Measurements from ENCODE around the gene LGI2. TPM values are rescaled to one million over a fixed set of nuclear protein-coding genes. Genes with fewer than 3 reads are reported as not detected.
"Not testable (repeated sequence)": the region's sequence is repeated elsewhere in the genome, so short reads cannot be mapped to it uniquely, and the experiment has no call there.

The LGI2 gene
- total RNA-seq, result not detected in 2 replicates

GRCh38 chr4:25030277-25031076 is at the start of gene LGI2:
TSS of gene LGI2 (minus strand) at chr4:25030946. CDS start at chr4:25030693, 253 bp downstream.
- Mint-ChIP-seq H3K4me3 (ENCODE audit: low read depth) (no peak within 1 kb of the TSS), H3K4me1 (ENCODE audit: low read depth) (no peaks in the 10 kb centered on the region), H3K27me3 (ENCODE audit: low read depth) (peaks cover 67% of the 10 kb centered on the region), H3K27ac (no peak within 1 kb of the TSS), H3K36me3 (ENCODE audit: low read depth) (no peaks in the 10 kb centered on the region), H3K9me3 (no peaks in the 10 kb centered on the region)
- intact Hi-C loops (cut with micrococcal nuclease), result no loop called here
- no peak for DNase-seq (ENCODE audit: low spot score)

GRCh38 chr4:25078523-25078922 is 47.8 kb upstream of the LGI2 start:
- no peak for DNase-seq (ENCODE audit: low spot score)
- Mint-ChIP-seq H3K27me3 (ENCODE audit: low read depth) (peaks cover 5% of the 10 kb centered on the region), H3K4me3 (ENCODE audit: low read depth) (no peak overlapping the region), H3K27ac (no peak overlapping the region), H3K4me1 (ENCODE audit: low read depth) (no peaks in the 10 kb centered on the region), H3K36me3 (ENCODE audit: low read depth) (no peaks in the 10 kb centered on the region), H3K9me3 (no peaks in the 10 kb centered on the region)
- intact Hi-C loops (cut with micrococcal nuclease), result no loop called here

GRCh38 chr4:25076625-25077398 is 46.1 kb upstream of the LGI2 start:
- H3K9me3 Mint-ChIP-seq, result no peaks in the 10 kb centered on the region
- peaks cover 4% of the 10 kb centered on the region for H3K27me3 Mint-ChIP-seq (ENCODE audit: low read depth)
- intact Hi-C loops (cut with micrococcal nuclease), result no loop called here
- no peak overlapping the region for H3K27ac Mint-ChIP-seq
- no peak for DNase-seq (ENCODE audit: low spot score)
- H3K4me1 Mint-ChIP-seq (ENCODE audit: low read depth), result no peaks in the 10 kb centered on the region
- H3K4me3 Mint-ChIP-seq (ENCODE audit: low read depth), result no peak overlapping the region
- H3K36me3 Mint-ChIP-seq (ENCODE audit: low read depth), result no peaks in the 10 kb centered on the region

- Mint-ChIP-seq H3K36me3 (ENCODE audit: low read depth) (no peaks in the 10 kb centered on the region), H3K27me3 (ENCODE audit: low read depth) (peaks cover 2% of the 10 kb centered on the region), H3K27ac (no peak overlapping the region), H3K9me3 (no peaks in the 10 kb centered on the region), H3K4me3 (ENCODE audit: low read depth) (no peak overlapping the region), H3K4me1 (ENCODE audit: low read depth) (no peaks in the 10 kb centered on the region)
- DNase-seq (ENCODE audit: low spot score), result no peak
- intact Hi-C loops (cut with micrococcal nuclease), result no loop called here
These were observed 45.1 kb upstream of the LGI2 start for GRCh38 chr4:25075851-25076250.

- H3K27me3 Mint-ChIP-seq (ENCODE audit: low read depth), result peaks cover 2% of the 10 kb centered on the region
- DNase-seq (ENCODE audit: low spot score), result no peak
These were observed 44.4 kb upstream of the LGI2 start for GRCh38 chr4:25075129-25075528.

GRCh38 chr4:25070545-25070944 is 39.8 kb upstream of the LGI2 start:
- no peaks in the 10 kb centered on the region for H3K36me3 Mint-ChIP-seq (ENCODE audit: low read depth)
- intact Hi-C loops (cut with micrococcal nuclease), result no loop called here
- H3K9me3 Mint-ChIP-seq, result no peaks in the 10 kb centered on the region
- H3K4me3 Mint-ChIP-seq (ENCODE audit: low read depth), result no peak overlapping the region
- no peaks in the 10 kb centered on the region for H3K4me1 Mint-ChIP-seq (ENCODE audit: low read depth)
- DNase-seq (ENCODE audit: low spot score), result no peak
- H3K27ac Mint-ChIP-seq, result no peak overlapping the region
- peaks cover 6% of the 10 kb centered on the region for H3K27me3 Mint-ChIP-seq (ENCODE audit: low read depth)

More at GRCh38 chr4:25075129-25075528, 44.4 kb upstream of the LGI2 start:
- Mint-ChIP-seq H3K9me3 (no peaks in the 10 kb centered on the region), H3K4me3 (ENCODE audit: low read depth) (no peak overlapping the region), H3K36me3 (ENCODE audit: low read depth) (no peaks in the 10 kb centered on the region), H3K27ac (no peak overlapping the region), H3K4me1 (ENCODE audit: low read depth) (no peaks in the 10 kb centered on the region)
- intact Hi-C loops (cut with micrococcal nuclease), result no loop called here

- no peaks in the 10 kb centered on the region for H3K4me1 Mint-ChIP-seq (ENCODE audit: low read depth)
- no peaks in the 10 kb centered on the region for H3K9me3 Mint-ChIP-seq
- no peak overlapping the region for H3K27ac Mint-ChIP-seq
- intact Hi-C loops (cut with micrococcal nuclease), result no loop called here
- no peaks in the 10 kb centered on the region for H3K36me3 Mint-ChIP-seq (ENCODE audit: low read depth)
- no peak overlapping the region for H3K4me3 Mint-ChIP-seq (ENCODE audit: low read depth)
- peaks cover 6% of the 10 kb centered on the region for H3K27me3 Mint-ChIP-seq (ENCODE audit: low read depth)
- no peak for DNase-seq (ENCODE audit: low spot score)
These were observed 38.3 kb upstream of the LGI2 start for GRCh38 chr4:25069014-25069413.

- H3K27ac Mint-ChIP-seq, result no peak overlapping the region
- H3K4me3 Mint-ChIP-seq (ENCODE audit: low read depth), result no peak overlapping the region
- DNase-seq (ENCODE audit: low spot score), result no peak
- H3K4me1 Mint-ChIP-seq (ENCODE audit: low read depth), result no peaks in the 10 kb centered on the region
- intact Hi-C loops (cut with micrococcal nuclease), result no loop called here
- no peaks in the 10 kb centered on the region for H3K9me3 Mint-ChIP-seq
- peaks cover 6% of the 10 kb centered on the region for H3K27me3 Mint-ChIP-seq (ENCODE audit: low read depth)
- no peaks in the 10 kb centered on the region for H3K36me3 Mint-ChIP-seq (ENCODE audit: low read depth)
These were observed 37.6 kb upstream of the LGI2 start for GRCh38 chr4:25068386-25068785.

GRCh38 chr4:25065932-25066590 is 35.3 kb upstream of the LGI2 start:
- H3K36me3 Mint-ChIP-seq (ENCODE audit: low read depth), result no peaks in the 10 kb centered on the region
- no peak overlapping the region for H3K27ac Mint-ChIP-seq
- peaks cover 3% of the 10 kb centered on the region for H3K27me3 Mint-ChIP-seq (ENCODE audit: low read depth)
- H3K4me1 Mint-ChIP-seq (ENCODE audit: low read depth), result no peaks in the 10 kb centered on the region
- intact Hi-C loops (cut with micrococcal nuclease), result no loop called here
- H3K9me3 Mint-ChIP-seq, result no peaks in the 10 kb centered on the region
- DNase-seq (ENCODE audit: low spot score), result no peak
- no peak overlapping the region for H3K4me3 Mint-ChIP-seq (ENCODE audit: low read depth)

GRCh38 chr4:25065431-25065858 is 34.7 kb upstream of the LGI2 start:
- intact Hi-C loops (cut with micrococcal nuclease), result no loop called here
- H3K36me3 Mint-ChIP-seq (ENCODE audit: low read depth), result no peaks in the 10 kb centered on the region
- peaks cover 3% of the 10 kb centered on the region for H3K27me3 Mint-ChIP-seq (ENCODE audit: low read depth)
- H3K4me3 Mint-ChIP-seq (ENCODE audit: low read depth), result no peak overlapping the region
- H3K9me3 Mint-ChIP-seq, result no peaks in the 10 kb centered on the region
- no peak overlapping the region for H3K27ac Mint-ChIP-seq
- H3K4me1 Mint-ChIP-seq (ENCODE audit: low read depth), result no peaks in the 10 kb centered on the region
- no peak for DNase-seq (ENCODE audit: low spot score)

- H3K27ac Mint-ChIP-seq; H3K4me3 Mint-ChIP-seq (ENCODE audit: low read depth); DNase-seq (ENCODE audit: low spot score); H3K9me3 Mint-ChIP-seq; H3K4me1 Mint-ChIP-seq (ENCODE audit: low read depth); H3K36me3 Mint-ChIP-seq (ENCODE audit: low read depth); H3K27me3 Mint-ChIP-seq (ENCODE audit: low read depth); intact Hi-C loops (cut with micrococcal nuclease): not testable (repeated sequence)
These were observed 33.7 kb upstream of the LGI2 start for GRCh38 chr4:25064447-25064846.

GRCh38 chr4:25063116-25063515 is 32.4 kb upstream of the LGI2 start:
- no peaks in the 10 kb centered on the region for H3K4me1 Mint-ChIP-seq (ENCODE audit: low read depth)
- H3K4me3 Mint-ChIP-seq (ENCODE audit: low read depth), result no peak overlapping the region

GRCh38 chr4:25062098-25062497 is 31.4 kb upstream of the LGI2 start:
- Mint-ChIP-seq H3K36me3 (ENCODE audit: low read depth) (no peaks in the 10 kb centered on the region), H3K9me3 (no peaks in the 10 kb centered on the region), H3K27me3 (ENCODE audit: low read depth) (peaks cover 1% of the 10 kb centered on the region), H3K4me1 (ENCODE audit: low read depth) (no peaks in the 10 kb centered on the region), H3K27ac (no peak overlapping the region), H3K4me3 (ENCODE audit: low read depth) (no peak overlapping the region)
- DNase-seq (ENCODE audit: low spot score), result no peak
- intact Hi-C loops (cut with micrococcal nuclease), result no loop called here

More at GRCh38 chr4:25063116-25063515, 32.4 kb upstream of the LGI2 start:
- Mint-ChIP-seq H3K27ac (no peak overlapping the region), H3K9me3 (no peaks in the 10 kb centered on the region), H3K36me3 (ENCODE audit: low read depth) (no peaks in the 10 kb centered on the region), H3K27me3 (ENCODE audit: low read depth) (peaks cover 3% of the 10 kb centered on the region)
- intact Hi-C loops (cut with micrococcal nuclease), result no loop called here
- DNase-seq (ENCODE audit: low spot score), result no peak

Data from activated T-helper 2 cell treated with anti-CD3 and anti-CD28 coated beads, Interferon-gamma antibody, Interleukin-2, Interleukin-4, amounts not matched to agents 10 μg/mL and 5 μg/mL and 100 μg/mL, durations not matched to agents 14 hours and 24 hours and 36 hours (primary cell).